Measurements from ENCODE around the gene ERRFI1. TPM values are rescaled to one million over a fixed set of nuclear protein-coding genes. Genes with fewer than 3 reads are reported as not detected.

The ERRFI1 gene
- total and polyA plus RNA-seq, 2 experiments from 2014 or later: 123 to 163 TPM

DNA sequence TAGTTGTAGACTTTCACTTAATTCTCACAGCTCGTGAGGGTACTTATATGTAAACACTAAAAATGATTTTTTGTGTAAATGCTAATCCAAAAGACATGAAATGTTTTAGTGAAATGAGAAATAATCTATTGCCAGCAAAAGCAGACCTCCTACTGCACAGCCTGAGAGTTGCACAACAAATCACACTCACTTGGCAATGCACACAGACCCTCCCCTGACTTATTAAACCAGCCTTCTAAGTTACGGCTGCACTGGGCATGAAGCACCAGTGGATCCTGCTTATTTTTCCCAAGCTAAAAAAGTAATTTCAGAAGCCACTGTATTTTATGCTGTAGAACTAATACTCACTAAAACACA, 10.3 kb downstream of the ERRFI1 start:
- no peak for DNase-seq (ENCODE audit: low spot score)
- Histone ChIP-seq H3K36me3 (replicated peaks; ENCODE audit: insufficient read depth, low read depth) (peaks cover 3% of the 10 kb centered on the region), H3K9me2 (replicated peaks; ENCODE audit: insufficient read depth) (no peaks in the 10 kb centered on the region), H2AFZ (no peak overlapping the region), H3K79me2 (peaks cover 92% of the 10 kb centered on the region), H4K20me1 (ENCODE audit: insufficient read depth, poor library complexity, severe bottlenecking) (peaks cover 42% of the 10 kb centered on the region), H3K4me1 (ENCODE audit: insufficient read depth) (peaks cover 41% of the 10 kb centered on the region), H3K27ac (peak overlapping the region; percentile 18), H3K4me3 (no peak overlapping the region), H3K27me3 (no peaks in the 10 kb centered on the region), H3K4me2 (peak overlapping the region; percentile 45), H3K9me3 (ENCODE audit: low read depth) (no peaks in the 10 kb centered on the region)
- TF ChIP-seq EZH2phosphoT487 (IDR thresholded peaks at IDR 0.05; ENCODE audit: low read depth, severe bottlenecking, unreplicated experiment) (no peak), CTCF (IDR thresholded peaks at IDR 0.05; ENCODE audit: poor library complexity) (no peak), EZH2 (IDR thresholded peaks at IDR 0.05; ENCODE audit: borderline replicate concordance) (no peak)
- WGBS (ENCODE audit: low lambda C conversion rate, missing lambda C conversion rate): 44% methylated on average over 2 of the region's 2 CpGs

DNA sequence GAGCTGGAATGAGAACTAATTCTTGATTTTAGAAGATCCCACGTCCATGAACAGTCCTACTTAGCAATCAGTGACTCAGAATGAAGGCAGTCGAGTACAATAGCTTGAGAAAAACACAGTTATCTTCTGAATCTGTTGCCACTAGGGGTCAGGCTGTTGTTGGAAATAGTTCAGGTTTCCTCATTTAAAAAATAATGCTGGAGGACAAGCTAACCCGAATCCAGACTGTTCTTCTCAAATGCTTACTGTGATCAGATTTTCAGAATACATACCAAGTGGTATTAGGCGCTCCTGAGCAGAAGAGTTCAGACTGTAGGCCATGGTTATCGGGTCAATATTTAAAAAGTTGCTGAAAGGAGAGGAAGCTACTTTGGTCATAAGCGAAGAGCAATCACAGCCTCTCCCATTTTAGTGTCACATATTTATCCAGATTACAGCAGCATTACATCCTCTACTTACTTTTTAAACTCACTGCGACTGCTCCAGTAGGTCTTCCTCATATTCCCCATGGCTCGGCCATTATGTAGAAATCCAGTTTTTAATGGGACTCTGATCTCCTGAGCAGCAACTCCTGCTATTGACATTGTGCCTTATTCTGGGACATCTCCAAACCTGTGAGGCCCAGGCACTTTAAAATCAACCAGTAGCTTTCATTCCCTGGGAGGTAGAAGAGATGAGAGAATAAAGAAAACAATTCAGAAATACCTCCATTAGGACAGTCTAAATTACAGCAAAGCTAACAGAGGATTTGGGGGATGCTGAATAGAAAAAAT, 10.9 kb downstream of the ERRFI1 start:
- Histone ChIP-seq H3K4me1 (ENCODE audit: insufficient read depth) (peaks cover 41% of the 10 kb centered on the region), H3K36me3 (replicated peaks; ENCODE audit: insufficient read depth, low read depth) (peaks cover 3% of the 10 kb centered on the region), H3K79me2 (peaks cover 91% of the 10 kb centered on the region), H2AFZ (no peak overlapping the region), H3K9me3 (ENCODE audit: low read depth) (no peaks in the 10 kb centered on the region), H4K20me1 (ENCODE audit: insufficient read depth, poor library complexity, severe bottlenecking) (peaks cover 42% of the 10 kb centered on the region), H3K4me2 (peak overlapping the region; percentile 45), H3K4me3 (no peak overlapping the region), H3K27me3 (no peaks in the 10 kb centered on the region), H3K27ac (peak overlapping the region; percentile 18), H3K9me2 (replicated peaks; ENCODE audit: insufficient read depth) (no peaks in the 10 kb centered on the region)
- TF ChIP-seq CTCF (IDR thresholded peaks at IDR 0.05; ENCODE audit: poor library complexity): peak; percentile 75
- no peak for TF ChIP-seq EZH2phosphoT487 (IDR thresholded peaks at IDR 0.05; ENCODE audit: low read depth, severe bottlenecking, unreplicated experiment)
- WGBS (ENCODE audit: low lambda C conversion rate, missing lambda C conversion rate): 34% methylated on average over 8 of the region's 8 CpGs
- DNase-seq (ENCODE audit: low spot score): peak; percentile 80

DNA sequence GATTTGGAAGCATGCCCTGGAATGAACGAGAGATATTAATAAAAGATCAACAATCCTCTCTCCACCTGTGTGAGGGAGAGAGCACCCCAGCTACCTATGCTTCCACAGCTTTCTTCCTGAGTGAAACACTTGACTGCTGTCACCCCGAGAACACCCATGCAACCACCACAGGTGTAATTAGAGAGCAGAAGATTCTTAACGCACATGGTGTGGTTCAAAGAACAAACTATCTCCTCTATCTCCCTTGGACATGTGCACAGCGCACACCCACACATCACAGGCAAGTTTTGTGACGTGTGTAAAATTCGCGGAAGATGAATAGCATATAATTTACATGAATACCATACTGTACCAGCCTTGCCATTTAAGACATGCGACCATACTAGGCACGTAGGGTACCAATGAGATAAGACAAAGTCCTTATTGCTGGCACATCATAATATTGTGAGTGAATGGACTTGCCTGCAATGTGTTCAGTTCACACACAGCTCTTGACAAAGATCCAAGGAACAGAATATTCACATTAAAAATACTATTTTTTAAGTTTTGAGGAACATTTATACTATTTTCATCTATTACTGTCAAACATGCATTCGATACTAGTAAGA, 11.6 kb downstream of the ERRFI1 start:
- WGBS (ENCODE audit: low lambda C conversion rate, missing lambda C conversion rate): 91% methylated on average over 10 of the region's 10 CpGs
- Histone ChIP-seq H2AFZ (no peak overlapping the region), H3K9me3 (ENCODE audit: low read depth) (no peaks in the 10 kb centered on the region), H3K9me2 (replicated peaks; ENCODE audit: insufficient read depth) (no peaks in the 10 kb centered on the region), H3K79me2 (peaks cover 88% of the 10 kb centered on the region), H3K4me2 (no peak overlapping the region), H3K27ac (no peak overlapping the region), H3K27me3 (no peaks in the 10 kb centered on the region), H3K36me3 (replicated peaks; ENCODE audit: insufficient read depth, low read depth) (peaks cover 3% of the 10 kb centered on the region), H3K4me1 (ENCODE audit: insufficient read depth) (peaks cover 41% of the 10 kb centered on the region), H4K20me1 (ENCODE audit: insufficient read depth, poor library complexity, severe bottlenecking) (peaks cover 37% of the 10 kb centered on the region), H3K4me3 (no peak overlapping the region)
- DNase-seq (ENCODE audit: low spot score): no peak
- no peak for TF ChIP-seq CTCF (IDR thresholded peaks at IDR 0.05; ENCODE audit: poor library complexity)
- TF ChIP-seq EZH2 (IDR thresholded peaks at IDR 0.05; ENCODE audit: borderline replicate concordance): no peak
- TF ChIP-seq EZH2phosphoT487 (IDR thresholded peaks at IDR 0.05; ENCODE audit: low read depth, severe bottlenecking, unreplicated experiment): no peak

Data from hepatocyte (in vitro differentiated cells).